Colonic mucosa (tissue), 4 donors: Measurements from ENCODE around the gene LEMD3. TPM values are rescaled to one million over a fixed set of nuclear protein-coding genes. Genes with fewer than 3 reads are reported as not detected.

Source experiments
- DNase-seq: peaks from one replicate; pipeline ENCODE4 v3.0.0-alpha.2; 2020
- H3K27ac ChIP-seq: fragments of 200-600 bp; one replicate; pipeline ENCODE4 v1.8.0; 2021
- H3K27me3 ChIP-seq: fragments of 200-600 bp; one replicate; pipeline ENCODE4 v1.8.0; 2021
- H3K36me3 ChIP-seq: fragments of 200-600 bp; one replicate; pipeline ENCODE4 v1.8.0; 2021
- H3K4me1 ChIP-seq: fragments of 200-600 bp; one replicate; pipeline ENCODE4 v1.8.0; 2021; ENCODE audit warnings: mild to moderate bottlenecking
- H3K4me3 ChIP-seq: fragments of 200-600 bp; one replicate; pipeline ENCODE4 v1.8.0; 2021
- H3K9ac ChIP-seq, 2 donors: one replicate each; pipeline ENCODE4 v1.7.0; 2013; ENCODE audit warnings: control low read depth in 2 of 2, low read depth in 2 of 2, low read length in 2 of 2
- H3K9me3 ChIP-seq: fragments of 200-600 bp; one replicate; pipeline ENCODE4 v1.8.0; 2021
- CTCF ChIP-seq: fragments of 200-600 bp; IDR thresholded peaks from one replicate; pipeline ENCODE4 v1.8.0; 2022; ENCODE audit warnings: antibody characterized with exemption, mild to moderate bottlenecking
- intact Hi-C: fragments of 100-400 bp; cut with DNase I; formaldehyde crosslinking; loops from one replicate; pipeline ENCODE4 v1.14.1; 2022
- total RNA-seq, 2 donors: library from RNA; stranded (reverse); fragmentation: NEBNext Ultra II Directional in 1 of 2; extraction: Animal tissue kit (Norgen Biotek cat#: 25700) in 1 of 2; gene quantifications; one replicate each; pipeline ENCODE4 v1.2.1, GENCODE V29; 2021
- donor health status: healthy.
- donor health status: DM: no; HTN: no; CAD: no.
- donor health status: DM: no; HTN: no; CAD: no.

The LEMD3 gene
- total RNA-seq, 2 donors from 2014 or later = 28.9 to 35.6 TPM

GRCh38 chr12:65123435-65124063 is 45.8 kb upstream of the LEMD3 start:
- Histone ChIP-seq H3K27ac (no peak overlapping the region), H3K9me3 (no peaks in the 10 kb centered on the region), H3K4me1 (peaks cover 10% of the 10 kb centered on the region), H3K27me3 (peaks cover 30% of the 10 kb centered on the region), H3K4me3 (no peak overlapping the region), H3K9ac (no peak overlapping the region), H3K36me3 (no peaks in the 10 kb centered on the region)
- DNase-seq = peak; percentile 33
- intact Hi-C loops = loop anchor here (2.0 to 5.0 kb wide), 2 partner anchors 231 to 327 kb away; no protein-coding TSS in a partner anchor
- TF ChIP-seq CTCF = peak; percentile 55

GRCh38 chr12:65125247-65125646 is 44.1 kb upstream of the LEMD3 start:
- Histone ChIP-seq H3K4me1 (peaks cover 10% of the 10 kb centered on the region), H3K4me3 (no peak overlapping the region), H3K27me3 (peaks cover 19% of the 10 kb centered on the region), H3K27ac (no peak overlapping the region), H3K36me3 (no peaks in the 10 kb centered on the region), H3K9me3 (no peaks in the 10 kb centered on the region), H3K9ac (no peak overlapping the region)
- TF ChIP-seq CTCF = no peak
- no peak for DNase-seq
- intact Hi-C loops = no loop called here

- intact Hi-C loops = no loop called here
- DNase-seq = no peak
- Histone ChIP-seq H3K4me1 (peaks cover 5% of the 10 kb centered on the region), H3K9me3 (no peaks in the 10 kb centered on the region), H3K27ac (no peak overlapping the region), H3K27me3 (peaks cover 12% of the 10 kb centered on the region), H3K4me3 (no peak overlapping the region), H3K36me3 (no peaks in the 10 kb centered on the region), H3K9ac (no peak overlapping the region)
- no peak for TF ChIP-seq CTCF
These were observed 43.4 kb upstream of the LEMD3 start for GRCh38 chr12:65125975-65126374.

- H3K4me1 ChIP-seq = peaks cover under 1% of the 10 kb centered on the region
- no peak overlapping the region for H3K4me3 ChIP-seq
- no peak for TF ChIP-seq CTCF
- H3K9ac ChIP-seq = no peak overlapping the region
- intact Hi-C loops = no loop called here
- no peaks in the 10 kb centered on the region for H3K36me3 ChIP-seq
- H3K9me3 ChIP-seq = no peaks in the 10 kb centered on the region
- DNase-seq = no peak
- H3K27me3 ChIP-seq = peaks cover 7% of the 10 kb centered on the region
- H3K27ac ChIP-seq = no peak overlapping the region
These were observed 42.9 kb upstream of the LEMD3 start for GRCh38 chr12:65126482-65126881.

GRCh38 chr12:65133879-65134278 is 35.5 kb upstream of the LEMD3 start:
- intact Hi-C loops = no loop called here
- no peak for TF ChIP-seq CTCF
- no peak overlapping the region for H3K9ac ChIP-seq
- no peaks in the 10 kb centered on the region for H3K27me3 ChIP-seq
- no peaks in the 10 kb centered on the region for H3K4me1 ChIP-seq
- no peak overlapping the region for H3K27ac ChIP-seq
- no peak overlapping the region for H3K4me3 ChIP-seq
- H3K9me3 ChIP-seq = no peaks in the 10 kb centered on the region
- DNase-seq = no peak
- H3K36me3 ChIP-seq = no peaks in the 10 kb centered on the region
